HG02970 (cell line): ENCODE measurements around the gene HDAC6.

Source experiments
- ATAC-seq: cut with Tn5 transposase; IDR thresholded peaks from one replicate; pipeline ENCODE4 v1.9.1; 2021; ENCODE audit warnings: mild to moderate bottlenecking, moderate library complexity, moderate number of reproducible peaks; ENCODE audit not compliant: unreplicated experiment, low FRiP score

Gene HDAC6

GRCh38 chrX:48801280-48802088 lies at the start of gene HDAC6:
TSS of gene HDAC6 (plus strand) at chrX:48802067. CDS start at chrX:48802693, 626 bp downstream.
- ATAC-seq: peak; percentile 80

DNA sequence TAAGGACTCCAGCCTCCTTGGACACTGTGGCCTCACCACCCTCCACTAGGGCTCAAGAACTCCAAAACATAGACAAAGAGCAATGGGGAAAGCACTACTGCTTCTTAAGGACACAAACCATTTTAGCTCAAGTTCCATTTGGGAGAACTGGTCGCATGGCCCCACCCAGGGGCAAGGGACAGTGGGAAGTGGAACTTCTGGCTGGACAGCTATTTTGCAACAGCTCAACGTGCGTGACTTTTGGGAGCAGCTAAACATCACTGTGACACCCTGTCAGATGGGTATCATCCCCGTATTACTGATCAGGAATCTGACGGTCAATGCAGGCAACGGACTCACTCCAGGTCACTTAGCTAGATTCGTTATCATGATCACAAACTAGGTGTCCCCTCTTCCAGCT lies 49.4 kb upstream of the HDAC6 start:
- ATAC-seq: no peak

DNA sequence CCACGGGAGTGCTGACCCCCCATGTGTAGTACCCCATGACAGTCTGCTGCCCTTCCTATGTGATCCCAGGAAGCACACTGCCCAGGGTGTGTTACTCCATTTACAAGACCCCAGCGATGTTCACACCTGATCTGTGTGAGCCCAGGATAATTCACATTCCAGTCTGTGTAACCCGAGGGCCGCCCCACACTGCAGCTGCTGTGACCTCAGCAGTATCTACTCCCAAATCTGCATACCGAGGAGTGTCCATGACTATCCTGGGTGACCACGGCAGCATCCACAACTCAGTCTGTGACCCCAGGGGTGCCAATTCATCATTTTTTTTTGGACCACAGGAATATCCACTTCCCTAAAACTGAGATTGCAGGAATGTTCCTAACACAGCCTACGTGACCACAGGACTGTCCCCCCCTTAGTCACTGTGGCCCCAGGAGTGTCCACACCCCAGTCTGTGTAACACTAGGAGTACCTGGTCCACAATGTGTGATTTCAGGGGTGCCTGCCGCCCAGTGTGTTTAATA lies 48.1 kb upstream of the HDAC6 start:
- no peak for ATAC-seq

- ATAC-seq: no peak
Measured at GRCh38 chrX:48754238-48754637, 47.6 kb upstream of the HDAC6 start.

- ATAC-seq: no peak
Measured at GRCh38 chrX:48761674-48762471, 40.0 kb upstream of the HDAC6 start, which contains the start of gene GLOD5. TSS of gene GLOD5 (plus strand) at chrX:48761747. CDS start at chrX:48761791, 44 bp downstream.

- no peak for ATAC-seq
Measured at GRCh38 chrX:48769230-48769629, 32.6 kb upstream of the HDAC6 start.

DNA sequence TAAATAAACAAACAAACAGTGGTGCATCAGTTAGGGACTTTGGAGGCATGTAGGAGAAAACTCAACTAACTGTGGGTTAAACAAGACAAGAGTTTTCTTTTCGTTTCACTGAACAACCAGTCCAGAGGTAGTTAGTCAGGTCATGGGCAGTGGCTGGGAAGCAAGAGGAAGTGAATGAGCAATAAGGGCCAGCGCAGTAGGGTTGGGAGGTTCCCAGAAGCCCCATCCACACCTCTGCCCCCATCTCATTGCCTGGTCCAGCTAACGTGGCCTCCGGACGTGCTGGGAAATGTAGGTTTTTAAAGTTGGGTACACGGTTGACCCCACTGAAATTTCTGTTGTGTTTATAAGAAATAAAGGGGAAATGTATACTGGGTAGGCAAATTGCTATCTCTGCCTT lies 31.6 kb upstream of the HDAC6 start:
- no peak for ATAC-seq

- ATAC-seq: no peak
Measured at GRCh38 chrX:48772602-48773001, 29.3 kb upstream of the HDAC6 start.

GRCh38 chrX:48776818-48777439 lies 24.9 kb upstream of the HDAC6 start:
- no peak for ATAC-seq

DNA sequence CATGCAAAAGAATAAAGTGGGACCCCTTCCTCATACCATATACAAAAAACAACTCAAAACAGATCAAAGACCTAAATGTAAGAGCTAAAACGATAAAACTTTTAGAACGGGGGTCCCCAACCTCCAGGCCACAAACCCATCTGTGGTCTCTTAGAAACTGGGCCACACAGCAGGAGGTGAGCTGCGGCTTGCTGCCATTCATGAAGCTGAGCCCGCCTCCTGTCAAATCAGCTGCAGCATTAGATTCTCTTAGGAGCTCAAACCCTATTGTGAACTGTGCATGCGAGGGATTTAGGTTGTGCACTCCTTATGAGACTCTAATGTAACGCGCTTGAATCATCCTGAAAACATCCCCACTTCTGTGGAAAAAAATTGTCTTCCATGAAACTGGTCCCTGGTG lies 22.5 kb upstream of the HDAC6 start:
- ATAC-seq: no peak

GRCh38 chrX:48781705-48782104 lies 20.2 kb upstream of the HDAC6 start:
- no peak for ATAC-seq

- ATAC-seq: no peak
Measured at GRCh38 chrX:48782216-48782615, 19.7 kb upstream of the HDAC6 start.

GRCh38 chrX:48782795-48783194 lies 19.1 kb upstream of the HDAC6 start:
- ATAC-seq: no peak

DNA sequence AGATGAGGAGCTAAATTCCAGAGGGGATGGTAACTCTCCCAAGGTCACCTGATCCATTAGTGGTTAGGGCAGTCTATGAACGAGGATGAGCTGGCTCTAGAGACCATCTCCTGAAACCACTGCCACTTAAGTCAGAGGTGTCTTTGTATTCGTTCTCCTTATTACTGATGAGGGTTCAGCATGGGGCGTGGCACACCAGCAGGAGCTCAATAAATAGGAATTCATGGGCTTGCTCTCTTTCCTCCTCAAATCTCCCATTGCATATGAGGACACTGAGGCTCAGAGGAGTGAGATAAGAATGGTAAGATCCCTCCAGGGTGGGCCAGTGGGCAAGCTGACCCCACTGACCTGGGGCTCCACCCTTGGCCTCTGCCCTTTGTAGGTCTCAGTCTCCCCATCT lies 17.1 kb upstream of the HDAC6 start:
- ATAC-seq: no peak

DNA sequence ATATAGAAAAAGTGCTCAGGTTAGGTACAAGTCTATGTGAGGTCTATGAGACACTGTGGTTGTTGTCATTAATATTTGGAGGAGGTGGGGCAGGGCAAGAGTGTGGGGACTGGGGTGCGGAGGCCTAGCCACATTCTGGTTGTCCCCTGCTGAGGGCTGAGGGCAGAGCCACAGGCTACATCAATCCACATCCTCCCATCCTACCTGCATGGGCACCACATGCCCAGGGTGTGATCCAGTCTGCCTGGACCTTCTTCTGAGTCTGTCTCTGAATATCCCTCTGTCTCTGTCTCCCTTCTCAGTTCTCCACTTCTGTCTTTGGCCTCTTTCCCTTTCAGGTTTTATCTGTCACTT lies 16.7 kb upstream of the HDAC6 start:
- no peak for ATAC-seq

GRCh38 chrX:48785540-48786214 lies 16.2 kb upstream of the HDAC6 start:
- no peak for ATAC-seq

DNA sequence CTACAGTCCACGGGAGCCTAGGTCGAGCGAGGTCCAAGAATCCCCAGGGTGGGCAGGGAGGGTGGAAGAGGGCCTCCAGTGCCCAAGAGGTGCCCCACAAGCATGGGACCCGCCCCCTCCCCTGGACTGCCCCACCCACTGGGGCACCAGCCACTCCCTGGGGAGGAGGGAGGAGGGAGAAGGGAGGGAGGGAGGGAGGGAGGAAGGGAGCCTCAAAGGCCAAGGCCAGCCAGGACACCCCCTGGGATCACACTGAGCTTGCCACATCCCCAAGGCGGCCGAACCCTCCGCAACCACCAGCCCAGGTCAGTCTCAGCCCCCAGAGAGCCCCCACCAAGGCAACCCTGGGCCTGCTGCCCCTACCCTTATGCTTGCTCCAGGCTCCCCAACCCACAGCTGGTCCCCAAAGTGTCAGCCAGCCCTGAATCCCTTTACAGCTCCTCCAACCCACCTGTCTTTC lies 15.5 kb upstream of the HDAC6 start, which contains the start of gene GATA1:
Gene GATA1 (plus strand): TSS at position 250 of the 460 bp plus-strand sequence. CDS start 4,520 bp downstream, outside the sequence.
- ATAC-seq: no peak

- no peak for ATAC-seq
Measured at GRCh38 chrX:48786825-48787504, 14.9 kb upstream of the HDAC6 start.
